Heart left ventricle (tissue), 16 donors: ENCODE results near the gene HVCN1. TPM values are rescaled to one million over a fixed set of nuclear protein-coding genes. Genes with fewer than 3 reads are reported as not detected.

Experiments used
- ATAC-seq, 4 donors: fragments of 200-7000 bp; cut with Tn5 transposase; one replicate each; pipeline ENCODE4 v1.9.1; 2020 to 2022; ENCODE audit warnings: moderate library complexity in 4 of 4, mild to moderate bottlenecking in 3 of 4, moderate number of reproducible peaks in 1 of 4
- DNase-seq, 5 donors: peaks; one replicate each; pipeline ENCODE4 v3.0.0-alpha.2; 2020
- H3K27ac ChIP-seq, 12 donors: fragments of 200-600 bp; sonication (generic) in 4 of 12; one replicate each; pipeline versions ENCODE4 v1.5.0 to v1.8.0; 2016 to 2022; ENCODE audit warnings: mild to moderate bottlenecking in 2 of 12
- H3K27me3 ChIP-seq, 9 donors: fragments of 200-600 bp; sonication (generic) in 2 of 9; one replicate each; pipeline versions ENCODE4 v1.5.1 to v1.8.0; 2016 to 2022; ENCODE audit warnings: mild to moderate bottlenecking in 3 of 9
- H3K36me3 ChIP-seq, 9 donors: fragments of 200-600 bp; sonication (generic) in 2 of 9; one replicate each; pipeline versions ENCODE4 v1.5.0 to v1.8.0; 2018 to 2022; ENCODE audit warnings: mild to moderate bottlenecking in 2 of 9
- H3K4me1 ChIP-seq, 12 donors: fragments of 200-600 bp; sonication (generic) in 4 of 12; one replicate each; pipeline versions ENCODE4 v1.5.0 to v1.8.0; 2016 to 2022; ENCODE audit warnings: mild to moderate bottlenecking in 3 of 12
- H3K4me3 ChIP-seq, 12 donors: fragments of 200-600 bp; sonication (generic) in 4 of 12; one replicate each; pipeline versions ENCODE4 v1.5.0 to v1.8.0; 2017 to 2022; ENCODE audit warnings: mild to moderate bottlenecking in 9 of 12, moderate library complexity in 4 of 12
- H3K9me3 ChIP-seq, 12 donors: fragments of 200-600 bp; sonication (generic) in 4 of 12; one replicate each; pipeline versions ENCODE4 v1.5.0 to v1.8.0; 2016 to 2022; ENCODE audit warnings: mild to moderate bottlenecking in 1 of 12
- CTCF ChIP-seq, 12 donors: fragments of 200-600 bp; sonication (generic) in 4 of 12; IDR thresholded peaks; one replicate each; pipeline versions ENCODE4 v1.5.0 to v1.8.0; 2018 to 2022; ENCODE audit warnings: antibody characterized with exemption in 12 of 12, mild to moderate bottlenecking in 5 of 12
- POLR2A ChIP-seq, 2 donors: fragments of 450-650 bp; IDR thresholded peaks; one replicate each; pipeline ENCODE4 v1.6.1; 2017; ENCODE audit warnings: antibody characterized with exemption in 2 of 2, mild to moderate bottlenecking in 2 of 2, moderate library complexity in 2 of 2
- WGBS, 4 donors: extraction: QIAGEN DNeasy Blood & Tissue Kit in 2 of 4; methylation state at CpG; one replicate each; pipeline versions ENCODE4 v1.1.5 to v1.1.7; 2013 to 2018; 5-methylcytosine and 5-hydroxymethylcytosine counted together
- intact Hi-C, 10 donors: fragments of 100-400 bp; cut with DNase I; formaldehyde crosslinking; loops; one replicate each; pipeline versions ENCODE4 v1.11.1 to v1.14.2; 2022
- polyA plus RNA-seq, 2 donors: library from polyadenylated mRNA; stranded (reverse); fragments of 200-250 nt; gene quantifications; one replicate each; pipeline ENCODE4 v1.2.3, GENCODE V29; 2013
- total RNA-seq, 9 donors: library from RNA; depleted of rRNA in 2 of 9; stranded (reverse); fragments of >200 nt in 2 of 9; fragmentation: NEBNext Ultra II Directional in 3 of 9; extraction: Animal tissue kit (Norgen Biotek cat#: 25700) in 3 of 9; gene quantifications; one replicate each; pipeline versions ENCODE4 v1.1.0 to v1.2.4, GENCODE V29; 2016 to 2023
- donor health status: ischemic (EF 13 %, LVEDD 7.1; RV severe dilation, severe dysfunction).
- donor health status: healthy with polysubstance abuse.
- donor health status: DM: no; HTN: yes; CAD: no.
- donor health status: DM: no; HTN: no; CAD: no.
- donor health status: ischemic (EF 25% LVEDD 6.9; RV normal size, moderate dysfunction).
- donor health status: ischemic (EF 25% LVEDD 5.7; RV mildly dilated, moderate dysfunction).
- donor health status: healthy.
- donor health status: DM: yes; HTN: yes; CAD: no.
- donor health status: ischemic (EF 35%, LVEDD 5.7; RV mildly dilated, moderate dysfunction).
- donor health status: nonischemic (EF 11% LVEDD 7.7; RV severe dilation, severe dysfunction).
- donor health status: DM: yes; HTN: yes; CAD: no.
- donor health status: PGD.
- donor health status: ischemic (EF 29% LVEDD 5.4; RV normal size, mild dysfunction).
- donor health status: nonischemic (EF 23%, LVEDD 6.1; RV moderate dilation, normal function).

Gene HVCN1
- total and polyA plus RNA-seq, 11 donors, result 4.1 to 55.3 (median 11.8) TPM

DNA sequence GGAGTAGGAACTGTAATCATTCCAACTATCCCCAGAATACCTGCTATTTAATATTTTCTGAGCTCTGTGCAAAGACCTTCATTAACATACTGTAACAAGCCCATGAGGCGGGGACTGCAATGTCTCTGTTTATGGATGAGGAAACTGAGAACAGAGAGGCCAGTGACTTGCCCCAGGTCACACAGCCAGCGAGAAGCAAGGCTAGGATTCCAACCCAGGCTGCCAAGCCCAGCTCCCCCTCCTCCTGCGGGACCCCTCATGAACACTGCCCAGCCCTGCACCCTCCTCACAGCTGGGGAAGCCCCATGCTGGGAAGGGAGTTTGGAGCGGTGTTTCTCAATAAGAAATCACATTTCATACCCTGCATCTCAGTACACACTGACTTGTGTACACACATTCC lies 10.9 kb downstream of the HVCN1 start:
- DNase-seq (no peak), ATAC-seq (no peak)
- Histone ChIP-seq H3K36me3 (peaks cover 0 to 28% (median 5%) of the 10 kb centered on the region in 9 donors), H3K27ac (peak overlapping the region; percentile 31 to 82 (median 53)), H3K27me3 (no peaks in the 10 kb centered on the region), H3K4me1 (peaks cover 0 to 40% (median 19%) of the 10 kb centered on the region in 12 donors), H3K4me3 (peak overlapping the region in 2 of 12 donors; percentile 5 to 13), H3K9me3 (peaks cover 0 to 9% (median 0%) of the 10 kb centered on the region in 12 donors)
- WGBS, 4 donors, result 80 to 84% (median 83%) methylated on average over 4 of the region's 4 CpGs
- TF ChIP-seq POLR2A (IDR thresholded peaks at IDR 0.05) (no peak), CTCF (IDR thresholded peaks at IDR 0.05) (no peak)
- intact Hi-C loops, result no loop called here

DNA sequence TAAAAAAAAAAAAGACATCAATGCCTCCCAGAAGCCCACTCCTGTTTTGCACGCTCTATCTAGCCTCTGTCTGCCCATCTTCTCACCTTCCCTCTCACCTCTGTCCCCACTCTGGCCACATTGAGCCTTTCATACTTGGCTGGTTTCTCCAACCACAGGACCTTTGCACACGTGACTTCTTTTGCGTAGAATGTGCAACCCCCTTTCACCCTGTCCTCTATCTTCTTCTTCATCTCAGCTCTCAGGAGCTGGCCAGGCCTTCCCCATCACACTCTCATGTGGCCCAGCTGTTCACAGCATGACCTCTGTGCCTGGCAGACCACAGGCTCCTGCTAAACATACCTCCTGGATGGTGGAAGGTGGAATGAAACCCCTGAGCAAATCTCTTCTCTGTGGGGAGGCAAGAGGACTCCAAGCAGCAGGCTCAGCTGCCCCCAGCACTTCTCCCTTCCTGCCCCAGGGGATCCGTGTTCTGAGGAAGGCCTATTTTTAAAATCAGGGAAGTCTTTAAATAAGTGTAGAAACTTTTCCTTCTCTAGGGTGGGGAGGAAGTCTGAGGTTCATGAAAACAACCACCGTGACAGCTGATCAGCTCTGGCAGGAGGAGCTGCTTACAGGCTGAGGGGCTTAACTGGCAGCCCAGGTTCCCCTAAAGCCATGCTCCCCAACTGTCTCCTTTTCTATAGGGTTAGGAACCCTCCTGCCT lies 11.6 kb downstream of the HVCN1 start:
- Histone ChIP-seq H3K4me1 (peaks cover 0 to 40% (median 19%) of the 10 kb centered on the region in 12 donors), H3K4me3 (peak overlapping the region in 2 of 12 donors; percentile 5 to 13), H3K27ac (peak overlapping the region; percentile 31 to 82 (median 53)), H3K27me3 (no peaks in the 10 kb centered on the region), H3K9me3 (peaks cover 0 to 9% (median 0%) of the 10 kb centered on the region in 12 donors), H3K36me3 (peaks cover 0 to 26% (median 0%) of the 10 kb centered on the region in 9 donors)
- TF ChIP-seq POLR2A (IDR thresholded peaks at IDR 0.05), result no peak
- no peak for TF ChIP-seq CTCF (IDR thresholded peaks at IDR 0.05)
- WGBS, 4 donors, result 59 to 67% (median 64%) methylated on average over 5 of the region's 5 CpGs
- intact Hi-C loops, result no loop called here
- DNase-seq (peak in 3 of 5 donors; percentile 39 to 59 (median 50)), ATAC-seq (peak; percentile 49 to 79 (median 60))

DNA sequence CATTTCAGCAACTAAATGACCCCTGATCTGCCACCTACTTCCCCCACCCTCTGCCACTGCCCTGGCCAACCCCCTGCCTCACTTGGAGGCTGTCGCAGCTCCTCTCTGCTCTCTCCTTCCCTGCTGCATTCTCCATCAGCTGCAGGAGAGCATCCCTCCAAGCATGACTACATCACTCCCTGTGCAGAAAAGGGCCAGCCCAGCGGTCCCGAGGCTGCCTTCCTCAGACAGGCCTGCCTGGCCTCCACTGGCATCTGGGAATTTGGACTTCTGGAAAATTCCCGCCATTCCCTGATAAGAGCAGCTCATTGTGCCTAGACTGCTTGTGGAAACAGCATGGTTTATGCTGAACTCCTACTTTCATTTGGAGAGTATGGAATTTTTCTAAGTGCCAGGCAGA lies 12.7 kb downstream of the HVCN1 start:
- no peaks in the 10 kb centered on the region for H3K27me3 ChIP-seq
- DNase-seq, result no peak
- no peak overlapping the region for H3K4me3 ChIP-seq
- WGBS, 4 donors, result 72 to 76% (median 75%) methylated on average over 4 of the region's 4 CpGs
- H3K9me3 ChIP-seq, result peaks cover 0 to 9% (median 0%) of the 10 kb centered on the region in 12 donors
- intact Hi-C loops, result no loop called here
- peaks cover 0 to 40% (median 19%) of the 10 kb centered on the region in 12 donors for H3K4me1 ChIP-seq
- ATAC-seq, result no peak
- TF ChIP-seq POLR2A (IDR thresholded peaks at IDR 0.05) (no peak), CTCF (IDR thresholded peaks at IDR 0.05) (no peak)
- H3K27ac ChIP-seq, result no peak overlapping the region
- H3K36me3 ChIP-seq, result peaks cover 0 to 14% (median 0%) of the 10 kb centered on the region in 9 donors

DNA sequence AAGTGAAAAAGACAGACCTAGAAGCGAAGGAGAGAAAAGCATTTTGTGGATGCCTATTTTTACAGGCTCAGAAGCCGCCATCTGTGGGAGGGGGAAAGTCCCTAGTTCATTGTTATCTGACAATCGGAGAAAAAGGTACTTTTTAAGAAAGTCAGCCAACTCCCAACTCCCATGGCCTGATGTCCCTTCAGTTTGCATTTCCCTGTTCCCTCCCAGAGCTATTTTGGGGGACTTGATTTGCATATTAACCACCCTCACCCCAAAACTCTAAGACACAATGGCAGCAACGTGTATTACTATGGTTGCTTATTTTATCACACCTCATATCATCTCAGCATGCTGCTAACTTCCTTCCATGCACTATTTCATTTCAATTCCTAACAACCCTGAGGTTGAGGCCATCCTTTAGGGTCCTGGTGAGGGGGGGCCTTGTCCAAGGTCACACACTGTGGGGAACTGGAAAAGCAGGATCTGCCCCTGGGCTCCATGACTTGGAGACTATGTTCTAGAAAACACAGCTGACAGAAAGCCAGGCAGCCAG lies 18.7 kb downstream of the HVCN1 start:
- DNase-seq (no peak), ATAC-seq (no peak)
- TF ChIP-seq CTCF (IDR thresholded peaks at IDR 0.05), result no peak
- no peak for TF ChIP-seq POLR2A (IDR thresholded peaks at IDR 0.05)
- 49 to 63% (median 58%) methylated on average over 4 of the region's 4 CpGs for WGBS, 4 donors
- Histone ChIP-seq H3K36me3 (peaks cover 0 to 19% (median 0%) of the 10 kb centered on the region in 9 donors), H3K9me3 (peaks cover 0 to 26% (median 6%) of the 10 kb centered on the region in 12 donors), H3K27me3 (no peaks in the 10 kb centered on the region), H3K27ac (no peak overlapping the region), H3K4me1 (peaks cover 0 to 9% (median 0%) of the 10 kb centered on the region in 12 donors), H3K4me3 (no peak overlapping the region)
- intact Hi-C loops, result no loop called here
